ENCODE data around the gene DPP6.

DNA sequence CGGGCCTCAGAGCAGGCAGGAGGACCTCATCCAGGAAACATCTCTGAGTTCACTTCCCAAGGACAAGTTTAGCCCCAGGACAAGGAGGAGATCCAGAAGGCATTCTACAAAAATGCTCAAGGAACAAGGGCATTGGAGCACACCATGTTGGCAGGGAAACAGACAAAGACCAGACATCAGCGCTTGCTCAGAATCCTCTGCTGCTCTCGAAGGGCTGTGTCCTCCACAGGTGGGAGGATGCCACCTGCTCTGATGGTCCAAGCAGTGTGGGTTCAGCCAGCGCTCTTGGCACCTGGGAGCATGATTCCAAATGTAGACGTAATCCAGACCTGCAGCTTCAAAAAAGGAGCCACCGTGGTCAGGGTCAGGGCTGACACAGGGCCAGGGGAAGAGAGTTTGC lies 160.7 kb downstream of the DPP6 start:
- TF ChIP-seq, protein P1, sequence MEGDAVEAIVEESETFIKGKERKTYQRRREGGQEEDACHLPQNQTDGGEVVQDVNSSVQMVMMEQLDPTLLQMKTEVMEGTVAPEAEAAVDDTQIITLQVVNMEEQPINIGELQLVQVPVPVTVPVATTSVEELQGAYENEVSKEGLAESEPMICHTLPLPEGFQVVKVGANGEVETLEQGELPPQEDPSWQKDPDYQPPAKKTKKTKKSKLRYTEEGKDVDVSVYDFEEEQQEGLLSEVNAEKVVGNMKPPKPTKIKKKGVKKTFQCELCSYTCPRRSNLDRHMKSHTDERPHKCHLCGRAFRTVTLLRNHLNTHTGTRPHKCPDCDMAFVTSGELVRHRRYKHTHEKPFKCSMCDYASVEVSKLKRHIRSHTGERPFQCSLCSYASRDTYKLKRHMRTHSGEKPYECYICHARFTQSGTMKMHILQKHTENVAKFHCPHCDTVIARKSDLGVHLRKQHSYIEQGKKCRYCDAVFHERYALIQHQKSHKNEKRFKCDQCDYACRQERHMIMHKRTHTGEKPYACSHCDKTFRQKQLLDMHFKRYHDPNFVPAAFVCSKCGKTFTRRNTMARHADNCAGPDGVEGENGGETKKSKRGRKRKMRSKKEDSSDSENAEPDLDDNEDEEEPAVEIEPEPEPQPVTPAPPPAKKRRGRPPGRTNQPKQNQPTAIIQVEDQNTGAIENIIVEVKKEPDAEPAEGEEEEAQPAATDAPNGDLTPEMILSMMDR (IDR thresholded peaks at IDR 0.05) = no peak
- no peak for TF ChIP-seq POLR2A (IDR thresholded peaks at IDR 0.05)
